Glutamatergic neuron (in vitro differentiated cells): ENCODE data around the gene RNF25. TPM values are rescaled to one million over a fixed set of nuclear protein-coding genes. Genes with fewer than 3 reads are reported as not detected.

ENCODE experiments used
- DNase-seq: peaks from one replicate; pipeline ENCODE4 v3.0.0; 2022
- H3K27ac Mint-ChIP-seq: one replicate; pipeline ENCODE4 v1.8.0; 2020; ENCODE audit warnings: mild to moderate bottlenecking, mixed read lengths, inconsistent platforms; ENCODE audit not compliant: unreplicated experiment
- H3K27me3 Mint-ChIP-seq: one replicate; pipeline ENCODE4 v1.8.0; 2020; ENCODE audit warnings: mild to moderate bottlenecking, moderate library complexity, mixed read lengths, inconsistent platforms; ENCODE audit not compliant: unreplicated experiment
- H3K36me3 Mint-ChIP-seq: one replicate; pipeline ENCODE4 v1.8.0; 2020; ENCODE audit warnings: mild to moderate bottlenecking, mixed read lengths, inconsistent platforms; ENCODE audit not compliant: unreplicated experiment
- H3K4me1 Mint-ChIP-seq: one replicate; pipeline ENCODE4 v1.8.0; 2020; ENCODE audit warnings: mild to moderate bottlenecking, low read depth, mixed read lengths, inconsistent platforms; ENCODE audit not compliant: unreplicated experiment
- H3K4me3 Mint-ChIP-seq: one replicate; pipeline ENCODE4 v1.8.0; 2020; ENCODE audit warnings: mild to moderate bottlenecking, mixed read lengths, inconsistent platforms; ENCODE audit not compliant: unreplicated experiment
- H3K9me3 Mint-ChIP-seq: one replicate; pipeline ENCODE4 v1.8.0; 2020; ENCODE audit warnings: mild to moderate bottlenecking, moderate library complexity, mixed read lengths, inconsistent platforms; ENCODE audit not compliant: unreplicated experiment
- CTCF ChIP-seq: fragments of 200-600 bp; sonication (generic); IDR thresholded peaks from one replicate; pipeline ENCODE4 v1.5.0; 2021; ENCODE audit not compliant: partially characterized antibody, unreplicated experiment
- total RNA-seq: library from RNA; stranded (reverse); fragmentation: NEBNext Ultra II Directional; extraction: Animal tissue kit (Norgen Biotek cat#: 25700); gene quantifications from one replicate; pipeline ENCODE4 v1.2.1, GENCODE V29; 2021; ENCODE audit not compliant: unreplicated experiment

Gene RNF25
- total RNA-seq, 1 donor from 2014 or later = 34.6 TPM

- Mint-ChIP-seq H3K27ac (no peak overlapping the region), H3K27me3 (no peaks in the 10 kb centered on the region), H3K4me3 (no peak overlapping the region), H3K4me1 (no peaks in the 10 kb centered on the region), H3K36me3 (no peaks in the 10 kb centered on the region), H3K9me3 (no peaks in the 10 kb centered on the region)
- DNase-seq = no peak
- TF ChIP-seq CTCF = no peak
Observed at GRCh38 chr2:218718058-218718457, 46.3 kb upstream of the RNF25 start.

- no peak overlapping the region for H3K4me3 Mint-ChIP-seq
- no peak for DNase-seq
- TF ChIP-seq CTCF = no peak
- H3K27me3 Mint-ChIP-seq = no peaks in the 10 kb centered on the region
- no peak overlapping the region for H3K27ac Mint-ChIP-seq
- H3K4me1 Mint-ChIP-seq = no peaks in the 10 kb centered on the region
- H3K9me3 Mint-ChIP-seq = no peaks in the 10 kb centered on the region
- no peaks in the 10 kb centered on the region for H3K36me3 Mint-ChIP-seq
Observed at GRCh38 chr2:218717262-218717661, 45.5 kb upstream of the RNF25 start.

GRCh38 chr2:218716070-218716469 is 44.3 kb upstream of the RNF25 start:
- Mint-ChIP-seq H3K4me3 (no peak overlapping the region), H3K4me1 (no peaks in the 10 kb centered on the region), H3K9me3 (peaks cover 2% of the 10 kb centered on the region), H3K27ac (no peak overlapping the region), H3K36me3 (no peaks in the 10 kb centered on the region), H3K27me3 (peaks cover 3% of the 10 kb centered on the region)
- no peak for DNase-seq
- no peak for TF ChIP-seq CTCF

- peaks cover 2% of the 10 kb centered on the region for H3K9me3 Mint-ChIP-seq
- DNase-seq = no peak
- H3K4me3 Mint-ChIP-seq = no peak overlapping the region
- H3K4me1 Mint-ChIP-seq = no peaks in the 10 kb centered on the region
- no peak for TF ChIP-seq CTCF
- no peaks in the 10 kb centered on the region for H3K36me3 Mint-ChIP-seq
- no peak overlapping the region for H3K27ac Mint-ChIP-seq
- H3K27me3 Mint-ChIP-seq = peaks cover 3% of the 10 kb centered on the region
Observed at GRCh38 chr2:218713922-218714321, 42.1 kb upstream of the RNF25 start.

- Mint-ChIP-seq H3K36me3 (no peaks in the 10 kb centered on the region), H3K27me3 (peaks cover 3% of the 10 kb centered on the region), H3K9me3 (peaks cover 2% of the 10 kb centered on the region), H3K27ac (peak overlapping the region; percentile 54), H3K4me1 (no peaks in the 10 kb centered on the region), H3K4me3 (peak overlapping the region; percentile 98)
- DNase-seq = no peak
- no peak for TF ChIP-seq CTCF
Observed at GRCh38 chr2:218711550-218711929, 39.7 kb upstream of the RNF25 start.
